ENCODE measurements around the gene GABRG3. TPM values are rescaled to one million over a fixed set of nuclear protein-coding genes. Genes with fewer than 3 reads are reported as not detected.

Gene GABRG3
- total RNA-seq, 1 experiment from 2014 or later, result not detected

DNA sequence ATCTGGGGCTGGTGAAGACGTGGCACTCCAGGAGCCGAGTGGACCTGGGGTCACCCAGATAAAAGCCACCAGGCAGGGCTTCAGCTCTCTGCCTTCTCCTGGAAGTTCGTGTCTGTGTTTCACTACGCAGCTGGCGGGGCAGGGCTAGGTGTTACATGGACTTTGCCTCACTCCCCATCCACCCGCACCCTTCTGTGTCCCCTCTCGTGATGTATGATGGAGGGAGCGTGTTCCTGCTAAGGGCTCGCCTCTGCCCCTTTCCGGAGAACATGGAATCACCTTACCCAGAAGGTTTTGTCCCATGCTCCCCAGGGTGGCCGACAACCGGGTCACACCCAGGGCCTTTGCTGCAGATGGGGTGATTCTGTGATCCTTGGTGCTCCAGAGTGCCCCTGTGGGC is 96.2 kb downstream of the GABRG3 start:
- H3K4me3 ChIP-seq (replicated peaks in 1 of 2; ENCODE audit: low read depth in 1 of 2, low read length in 2 of 2), result no peak overlapping the region
- H3K9ac ChIP-seq (ENCODE audit: low read length), result no peak overlapping the region
- no peaks in the 10 kb centered on the region for H3K36me3 ChIP-seq (ENCODE audit: control insufficient read depth in 1 of 2, insufficient read depth in 2 of 2, low read length in 2 of 2)
- intact Hi-C loops (cut with micrococcal nuclease), result no loop called here
- RAD21 ChIA-PET (ENCODE audit: low non-redundant PET in 1 of 2, low total read pairs in 2 of 2, uncharacterized antibody in 2 of 2, unreplicated experiment in 2 of 2), result no interaction called here
- no peak overlapping the region for H3K27ac ChIP-seq (ENCODE audit: low read depth, low read length)
- no peak for ATAC-seq
- no peak overlapping the region for H2AFZ ChIP-seq (ENCODE audit: low read depth, low read length, poor library complexity, severe bottlenecking)
- H3K4me1 ChIP-seq (ENCODE audit: control insufficient read depth in 1 of 2, insufficient read depth in 2 of 2, low read length in 2 of 2), result no peaks in the 10 kb centered on the region
- TF ChIP-seq POLR2A (IDR thresholded peaks at IDR 0.05; ENCODE audit: borderline replicate concordance, extremely low read depth, insufficient read depth, insufficient read length), result no peak
- H3K4me2 ChIP-seq (ENCODE audit: low read length), result no peak overlapping the region
- BruUV-seq (replicated peaks), result no TSS peak
- H3K79me2 ChIP-seq (ENCODE audit: insufficient read depth, low read length), result no peaks in the 10 kb centered on the region
- DNase-seq (ENCODE audit: low read depth, low spot score), result no peak
- CTCF ChIA-PET, result no interaction called here
- POLR2A ChIA-PET, result no interaction called here
- no peaks in the 10 kb centered on the region for H4K20me1 ChIP-seq (ENCODE audit: insufficient read depth)
- H3K9me2 ChIP-seq (ENCODE audit: insufficient read depth), result no peaks in the 10 kb centered on the region
- no peaks in the 10 kb centered on the region for H3K27me3 ChIP-seq (ENCODE audit: insufficient read depth, low read length)
- H3K9me3 ChIP-seq (ENCODE audit: control insufficient read depth in 1 of 2, insufficient read depth in 1 of 2, low read depth in 1 of 2, low read length in 2 of 2), result peaks cover 14 to 64% of the 10 kb centered on the region in 2 experiments; a peak in 2 of 4 replicates

DNA sequence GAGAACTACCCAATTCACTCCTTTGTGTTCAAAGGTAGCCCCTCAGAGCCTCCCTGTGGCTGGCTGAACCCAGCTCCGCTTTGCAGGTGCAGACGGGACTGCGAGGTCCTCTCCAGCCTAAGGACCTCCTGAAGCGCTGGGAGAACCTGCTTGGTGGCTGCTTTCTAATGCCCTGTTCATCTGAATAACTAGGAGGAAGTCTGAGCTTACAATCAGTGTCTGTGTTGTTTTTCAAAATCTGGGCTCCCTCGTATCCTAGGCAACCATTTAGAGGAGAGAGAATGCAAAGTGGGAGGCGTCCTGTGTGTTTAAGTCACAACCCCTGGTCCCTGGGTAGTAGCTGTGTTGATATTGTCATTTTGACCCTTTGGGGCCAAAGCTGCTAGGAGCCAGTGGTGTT is 99.9 kb downstream of the GABRG3 start:
- ChIA-PET CTCF (no interaction called here), RAD21 (ENCODE audit: low non-redundant PET in 1 of 2, low total read pairs in 2 of 2, uncharacterized antibody in 2 of 2, unreplicated experiment in 2 of 2) (no interaction called here), POLR2A (no interaction called here)
- Histone ChIP-seq H3K79me2 (ENCODE audit: insufficient read depth, low read length) (no peaks in the 10 kb centered on the region), H3K4me3 (replicated peaks in 1 of 2; ENCODE audit: low read depth in 1 of 2, low read length in 2 of 2) (no peak overlapping the region), H3K36me3 (ENCODE audit: control insufficient read depth in 1 of 2, insufficient read depth in 2 of 2, low read length in 2 of 2) (no peaks in the 10 kb centered on the region), H3K9me2 (ENCODE audit: insufficient read depth) (no peaks in the 10 kb centered on the region), H3K4me2 (ENCODE audit: low read length) (no peak overlapping the region), H4K20me1 (ENCODE audit: insufficient read depth) (no peaks in the 10 kb centered on the region), H3K9ac (ENCODE audit: low read length) (no peak overlapping the region), H3K27ac (ENCODE audit: low read depth, low read length) (no peak overlapping the region), H3K9me3 (ENCODE audit: control insufficient read depth in 1 of 2, insufficient read depth in 1 of 2, low read depth in 1 of 2, low read length in 2 of 2) (peaks cover 19 to 54% of the 10 kb centered on the region in 2 experiments; a peak in 2 of 4 replicates), H3K27me3 (ENCODE audit: insufficient read depth, low read length) (no peaks in the 10 kb centered on the region), H3K4me1 (ENCODE audit: control insufficient read depth in 1 of 2, insufficient read depth in 2 of 2, low read length in 2 of 2) (no peaks in the 10 kb centered on the region), H2AFZ (ENCODE audit: low read depth, low read length, poor library complexity, severe bottlenecking) (no peak overlapping the region)
- TF ChIP-seq, protein P1, sequence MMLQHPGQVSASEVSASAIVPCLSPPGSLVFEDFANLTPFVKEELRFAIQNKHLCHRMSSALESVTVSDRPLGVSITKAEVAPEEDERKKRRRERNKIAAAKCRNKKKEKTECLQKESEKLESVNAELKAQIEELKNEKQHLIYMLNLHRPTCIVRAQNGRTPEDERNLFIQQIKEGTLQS (IDR thresholded peaks at IDR 0.05), result no peak
- TF ChIP-seq, protein P2, sequence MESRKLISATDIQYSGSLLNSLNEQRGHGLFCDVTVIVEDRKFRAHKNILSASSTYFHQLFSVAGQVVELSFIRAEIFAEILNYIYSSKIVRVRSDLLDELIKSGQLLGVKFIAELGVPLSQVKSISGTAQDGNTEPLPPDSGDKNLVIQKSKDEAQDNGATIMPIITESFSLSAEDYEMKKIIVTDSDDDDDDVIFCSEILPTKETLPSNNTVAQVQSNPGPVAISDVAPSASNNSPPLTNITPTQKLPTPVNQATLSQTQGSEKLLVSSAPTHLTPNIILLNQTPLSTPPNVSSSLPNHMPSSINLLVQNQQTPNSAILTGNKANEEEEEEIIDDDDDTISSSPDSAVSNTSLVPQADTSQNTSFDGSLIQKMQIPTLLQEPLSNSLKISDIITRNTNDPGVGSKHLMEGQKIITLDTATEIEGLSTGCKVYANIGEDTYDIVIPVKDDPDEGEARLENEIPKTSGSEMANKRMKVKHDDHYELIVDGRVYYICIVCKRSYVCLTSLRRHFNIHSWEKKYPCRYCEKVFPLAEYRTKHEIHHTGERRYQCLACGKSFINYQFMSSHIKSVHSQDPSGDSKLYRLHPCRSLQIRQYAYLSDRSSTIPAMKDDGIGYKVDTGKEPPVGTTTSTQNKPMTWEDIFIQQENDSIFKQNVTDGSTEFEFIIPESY (IDR thresholded peaks at IDR 0.05; ENCODE audit: extremely low read depth, insufficient replicate concordance, low read length), result no peak
- TF ChIP-seq CBX3 (IDR thresholded peaks at IDR 0.05; ENCODE audit: low read depth) (no peak), FOSL1 (IDR thresholded peaks at IDR 0.05; ENCODE audit: low read depth) (no peak), EGR1 (IDR thresholded peaks at IDR 0.05; ENCODE audit: low read depth) (no peak), EZH2 (IDR thresholded peaks at IDR 0.05) (no peak), CEBPB (IDR thresholded peaks at IDR 0.05; ENCODE audit: low read depth) (no peak)
- ATAC-seq (no peak), DNase-seq (ENCODE audit: low read depth, low spot score) (no peak)
- intact Hi-C loops (cut with micrococcal nuclease), result no loop called here
- no TSS peak for BruUV-seq (replicated peaks)

All from HCT116 (cell line).